Measurements from ENCODE around the gene LZTR1.

Gene LZTR1

GRCh38 chr22:20946991-20947390 is 35.1 kb upstream of the LZTR1 start:
- H3K4me3 ChIP-seq (ENCODE audit: low read depth, low read length): no peak overlapping the region
- DNase-seq (ENCODE audit: low read depth): no peak
- TF ChIP-seq CTCF (conservative IDR thresholded peaks at IDR 0.05; ENCODE audit: low read depth, low read length): no peak

GRCh38 chr22:20948450-20948849 is 33.6 kb upstream of the LZTR1 start:
- no peak for TF ChIP-seq CTCF (conservative IDR thresholded peaks at IDR 0.05; ENCODE audit: low read depth, low read length)
- no peak overlapping the region for H3K4me3 ChIP-seq (ENCODE audit: low read depth, low read length)
- no peak for DNase-seq (ENCODE audit: low read depth)

GRCh38 chr22:20948989-20949388 is 33.1 kb upstream of the LZTR1 start:
- DNase-seq (ENCODE audit: low read depth): no peak
- no peak for TF ChIP-seq CTCF (conservative IDR thresholded peaks at IDR 0.05; ENCODE audit: low read depth, low read length)
- H3K4me3 ChIP-seq (ENCODE audit: low read depth, low read length): no peak overlapping the region

- no peak overlapping the region for H3K4me3 ChIP-seq (ENCODE audit: low read depth, low read length)
- no peak for TF ChIP-seq CTCF (conservative IDR thresholded peaks at IDR 0.05; ENCODE audit: low read depth, low read length)
- DNase-seq (ENCODE audit: low read depth): no peak
Measured at GRCh38 chr22:20949698-20950183, 32.4 kb upstream of the LZTR1 start.

GRCh38 chr22:20951151-20951931 is 30.8 kb upstream of the LZTR1 start:
- no peak for DNase-seq (ENCODE audit: low read depth)
- H3K4me3 ChIP-seq (ENCODE audit: low read depth, low read length): no peak overlapping the region
- no peak for TF ChIP-seq CTCF (conservative IDR thresholded peaks at IDR 0.05; ENCODE audit: low read depth, low read length)

- no peak for DNase-seq (ENCODE audit: low read depth)
- no peak for TF ChIP-seq CTCF (conservative IDR thresholded peaks at IDR 0.05; ENCODE audit: low read depth, low read length)
- H3K4me3 ChIP-seq (ENCODE audit: low read depth, low read length): no peak overlapping the region
Measured at GRCh38 chr22:20951932-20952380, 30.1 kb upstream of the LZTR1 start.

Measured in choroid plexus epithelial cell (primary cell).